ENCODE data around the gene PTPRH.
"Not testable (repeated sequence)": the region's sequence is repeated elsewhere in the genome, so short reads cannot be mapped to it uniquely, and the experiment has no call there.

The PTPRH gene

DNA sequence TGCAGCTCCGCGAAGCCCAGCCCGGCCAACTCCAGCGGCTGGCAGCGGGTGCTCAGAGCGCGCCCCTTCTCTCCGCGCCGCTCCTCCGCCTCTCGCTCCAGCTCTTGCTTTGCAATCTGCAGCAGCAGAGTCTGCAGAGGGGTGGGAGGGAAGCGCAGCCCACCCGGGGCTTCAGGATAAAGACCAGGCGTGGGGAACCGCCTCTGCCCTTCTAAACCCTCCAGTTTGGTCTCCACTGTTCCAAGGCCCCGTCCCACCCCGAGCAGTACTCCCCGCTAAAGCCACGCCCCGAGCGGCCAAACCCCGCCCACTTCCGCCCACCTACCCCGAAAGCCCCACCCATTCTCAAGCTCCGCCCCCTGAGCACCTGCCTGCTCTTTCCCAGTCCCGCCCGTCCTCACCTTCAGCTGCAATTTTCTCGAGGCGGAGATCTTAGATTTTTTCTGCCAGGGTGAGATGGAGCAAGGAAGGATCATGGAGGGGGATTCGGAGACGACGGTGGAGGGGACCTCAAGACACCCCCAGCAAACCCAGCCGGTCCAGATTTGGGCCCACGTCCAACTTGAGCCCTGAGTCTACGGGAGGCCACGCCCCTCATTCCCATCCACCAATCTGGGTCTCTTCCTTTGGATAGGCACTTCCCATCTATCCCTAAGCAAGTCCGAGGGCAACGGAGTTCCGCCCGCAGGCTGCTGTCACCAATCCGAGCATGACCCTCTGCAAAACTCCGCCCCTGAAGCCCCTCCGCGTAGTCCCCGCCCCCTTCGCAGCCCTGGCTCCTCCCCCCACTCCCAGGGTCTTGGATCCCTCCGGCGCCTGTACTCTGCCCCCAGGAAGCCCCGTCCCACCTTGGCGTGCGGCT, 52.9 kb downstream of the PTPRH start:
- peak; percentile 73 for DNase-seq

DNA sequence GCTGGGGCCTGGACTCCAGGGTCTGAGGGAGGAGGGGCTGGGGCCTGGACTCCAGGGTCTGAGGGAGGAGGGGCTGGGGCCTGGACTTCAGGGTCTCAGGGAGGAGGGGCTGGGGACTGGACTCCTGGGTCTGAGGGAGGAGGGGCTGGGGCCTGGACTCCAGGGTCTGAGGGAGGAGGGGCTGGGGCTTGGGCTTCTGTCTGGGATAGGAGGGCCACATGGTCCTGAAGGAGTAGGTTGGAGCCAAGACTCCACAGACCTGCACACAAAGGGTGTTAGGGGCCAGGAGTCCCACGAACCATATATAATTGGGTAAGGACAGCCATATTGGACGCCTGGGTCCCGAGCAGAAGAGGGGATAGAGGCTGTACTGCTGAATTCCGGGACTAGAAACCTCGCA, 53.5 kb downstream of the PTPRH start:
- not testable (repeated sequence) for DNase-seq

DNA sequence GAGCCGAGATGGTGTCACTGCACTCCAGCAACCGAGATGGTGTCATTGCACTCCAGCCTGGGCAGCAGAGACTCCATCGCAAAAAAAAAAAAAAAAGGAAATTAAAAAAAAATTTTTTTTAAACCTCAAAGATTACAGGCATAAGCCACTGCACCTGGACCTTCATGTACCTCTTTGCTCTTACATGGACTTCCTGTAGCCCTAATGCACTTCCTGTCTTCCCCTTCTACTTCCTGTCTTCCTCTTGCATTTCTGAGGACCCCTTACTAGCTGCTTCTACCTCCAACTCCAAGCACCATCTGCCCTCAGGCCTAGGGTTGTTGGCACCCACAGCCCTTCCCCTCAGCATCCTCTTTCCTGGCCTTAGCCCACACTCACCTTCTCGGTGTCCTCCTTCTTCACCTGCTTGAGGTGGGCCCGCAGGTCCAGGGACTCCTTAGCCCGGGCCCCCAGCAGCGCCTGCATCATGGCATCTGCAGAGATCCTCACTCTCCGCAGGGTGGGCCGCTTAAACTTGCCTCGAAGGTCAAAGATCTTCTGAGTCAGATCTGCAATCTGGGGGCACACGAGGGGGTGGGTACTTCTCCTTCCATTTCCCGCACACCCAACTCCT, 55.5 kb downstream of the PTPRH start:
- DNase-seq, result no peak

DNA sequence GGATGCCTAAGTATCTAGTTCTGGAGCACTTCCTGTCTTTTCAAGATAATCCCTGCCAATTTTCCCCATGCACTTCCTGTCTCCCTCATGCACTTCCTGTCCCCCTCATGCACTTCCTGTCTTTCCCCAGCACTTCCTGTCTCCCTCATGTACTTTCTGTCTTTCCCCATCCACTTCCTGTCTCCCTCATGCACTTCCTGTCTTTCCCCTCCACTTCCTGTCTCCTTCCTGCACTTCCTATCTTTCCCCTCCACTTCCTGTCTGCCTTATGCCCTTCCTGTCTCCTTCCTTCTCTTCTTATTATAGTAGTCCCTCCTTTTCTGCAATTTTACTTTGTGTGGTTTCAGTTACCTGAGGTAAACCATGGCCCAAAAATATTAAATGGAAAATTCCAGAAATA, 57.3 kb downstream of the PTPRH start:
- DNase-seq, result no peak

DNA sequence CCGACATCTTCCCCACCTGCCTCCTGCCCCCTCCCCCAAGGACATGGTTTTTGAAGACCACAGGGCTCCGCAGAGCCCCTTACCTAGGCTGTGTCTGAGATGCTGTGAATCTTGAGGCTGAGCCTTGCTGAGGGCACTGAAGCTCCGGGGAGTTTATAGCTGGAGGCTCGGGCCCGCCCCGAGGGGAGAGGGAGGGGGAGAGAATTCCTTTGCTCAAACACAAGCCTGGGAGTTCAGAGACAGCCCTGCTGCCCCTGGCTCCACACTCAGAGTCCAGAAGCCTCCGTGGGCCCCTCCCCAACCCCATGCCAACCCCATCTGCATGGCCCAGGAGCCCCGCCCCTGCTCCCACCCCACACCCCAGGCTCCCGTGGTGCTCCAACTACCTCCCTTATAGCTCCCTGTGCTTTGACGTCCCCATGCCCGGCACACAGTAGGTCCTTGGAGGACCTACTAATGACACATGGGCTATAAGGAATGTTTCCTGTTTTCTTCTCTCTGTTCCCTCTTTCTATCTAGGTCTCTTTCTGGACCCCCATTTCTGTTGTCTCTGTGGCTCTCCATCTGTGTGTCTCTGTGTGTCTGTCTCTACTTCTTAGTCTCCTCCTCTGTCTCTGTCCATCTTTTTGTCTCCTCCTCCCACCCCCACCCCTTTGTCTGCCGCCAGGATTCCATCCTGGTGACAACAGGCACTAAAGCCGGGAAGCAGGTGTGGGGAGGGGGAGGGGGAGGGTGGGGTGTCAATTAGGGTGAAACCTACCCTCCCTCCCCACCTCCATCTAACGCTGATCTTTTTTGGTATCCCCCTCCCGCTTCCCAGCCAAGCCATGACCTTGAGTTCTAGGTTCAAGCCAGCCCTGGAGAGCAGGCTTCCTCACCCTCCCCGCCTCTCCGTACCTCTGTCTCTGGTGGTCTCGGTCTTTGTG, 60.0 kb downstream of the PTPRH start, which contains the start of gene TNNT1:
Gene TNNT1 (minus strand): TSS at position 129 of the 926 bp plus-strand sequence. CDS start 2,049 bp downstream, outside the sequence.
- no peak for DNase-seq

DNA sequence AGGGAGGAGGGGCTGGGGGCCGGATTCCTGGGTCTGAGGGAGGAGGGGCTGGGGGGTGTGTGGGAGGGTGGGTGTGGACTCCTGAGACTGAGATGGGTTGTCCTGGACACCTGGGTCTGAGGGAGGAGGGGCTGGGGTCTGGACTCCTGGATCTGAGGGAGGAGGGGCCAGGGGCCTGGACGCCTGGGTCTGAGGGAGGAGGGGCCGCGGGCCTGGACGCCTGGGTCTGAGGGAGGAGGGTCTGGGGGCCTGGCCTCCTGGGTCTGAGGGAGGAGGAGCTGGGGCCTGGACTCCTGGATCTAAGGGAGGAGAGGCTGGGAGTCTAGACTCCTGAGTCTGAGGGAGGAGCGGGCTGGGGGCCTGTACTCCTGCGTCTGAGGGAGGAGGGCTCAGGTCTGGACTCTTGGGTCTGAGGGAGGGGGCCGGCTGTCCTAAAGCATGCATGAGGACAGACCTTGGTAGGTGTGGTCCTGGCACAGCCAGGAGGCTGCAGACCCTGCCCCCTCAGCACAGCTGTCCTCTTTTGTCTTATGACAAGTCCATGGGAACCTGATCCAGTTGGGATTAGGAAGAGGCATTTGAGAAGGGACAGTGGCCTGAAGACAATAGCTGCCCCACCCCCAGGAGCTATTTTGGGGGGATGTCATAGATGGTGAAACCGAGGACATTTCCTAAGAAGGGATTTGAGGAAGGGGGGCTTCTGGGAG, 61.6 kb downstream of the PTPRH start:
- no peak for DNase-seq

DNA sequence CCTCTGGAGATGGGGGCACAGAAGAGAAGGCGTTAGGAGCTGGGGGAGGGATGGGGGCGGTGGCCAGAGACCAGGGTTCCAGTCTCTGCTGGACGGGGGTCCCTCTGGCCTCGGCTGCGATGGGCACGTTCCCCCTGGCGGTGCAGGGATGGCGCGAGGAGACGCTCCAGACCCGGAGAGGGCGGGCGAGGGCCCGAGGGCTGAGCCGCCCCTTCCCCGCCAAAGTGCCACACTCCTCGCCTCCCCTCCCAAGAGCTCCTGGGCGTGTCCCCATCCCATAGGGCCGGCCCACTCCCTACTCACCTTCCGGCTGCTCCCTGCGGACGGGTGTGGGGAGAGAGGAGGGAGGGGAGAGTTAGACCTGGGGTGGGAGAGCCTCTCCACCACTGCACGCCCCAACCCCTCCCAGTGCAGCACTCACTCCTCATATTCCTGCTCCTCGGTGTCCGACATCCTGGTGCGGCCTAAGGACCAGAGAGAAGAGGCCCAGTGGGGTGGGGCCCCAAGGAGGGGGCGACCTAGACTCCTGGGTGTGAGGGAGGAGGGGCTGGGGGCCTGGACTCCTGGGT, 62.5 kb downstream of the PTPRH start:
- DNase-seq, result no peak

DNA sequence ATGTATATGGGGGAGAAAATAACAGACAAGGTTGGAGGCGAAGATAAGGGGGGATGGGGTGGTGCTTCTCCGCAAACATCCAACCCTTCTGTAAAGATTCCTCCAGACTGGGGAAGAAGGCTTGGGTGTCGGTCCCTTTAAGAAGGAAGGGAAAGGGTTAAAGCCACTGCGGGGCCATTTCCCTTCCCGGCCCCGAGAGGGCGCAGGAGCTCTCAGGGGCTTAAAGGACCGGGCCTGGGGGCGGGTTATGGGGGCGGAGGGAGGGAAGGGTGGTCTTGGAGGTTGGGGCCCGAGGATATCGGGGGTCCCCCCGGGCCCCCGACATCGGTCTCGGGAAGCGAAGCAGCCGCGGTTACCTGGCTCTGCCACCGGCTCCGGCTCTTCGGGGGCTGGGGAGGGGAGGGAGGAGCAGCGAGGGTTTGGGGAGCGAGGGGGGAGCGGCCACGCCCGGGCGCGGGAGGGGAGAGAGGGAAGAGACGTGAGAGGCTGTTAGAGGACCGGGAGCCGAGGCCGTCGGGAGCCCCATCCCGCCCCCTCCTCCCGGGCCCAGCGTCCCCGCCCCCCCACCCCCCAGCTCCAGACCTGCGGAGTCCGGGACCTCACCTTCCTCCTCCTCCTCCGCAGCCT, 63.1 kb downstream of the PTPRH start:
- no peak for DNase-seq

DNA sequence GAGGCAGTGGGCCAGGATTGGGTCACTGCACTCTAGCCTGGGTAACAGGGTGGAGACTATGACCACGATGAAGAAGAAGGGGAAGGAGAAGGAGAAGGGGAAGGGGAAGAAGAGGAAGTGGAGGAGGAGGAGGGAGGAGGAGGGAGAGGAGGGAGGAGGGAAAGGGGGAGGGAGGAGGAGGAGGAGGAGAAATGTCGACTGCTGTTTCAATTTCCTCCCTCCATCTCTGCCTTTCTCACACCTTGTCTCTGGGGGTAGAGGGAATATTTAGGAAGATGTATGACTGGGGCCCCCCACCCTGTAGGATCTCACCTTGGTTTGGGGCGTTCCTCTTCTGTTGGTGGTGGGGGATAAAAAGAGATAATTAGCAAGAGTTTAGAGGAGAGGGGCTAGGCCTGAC, 64.1 kb downstream of the PTPRH start:
- no peak for DNase-seq

DNA sequence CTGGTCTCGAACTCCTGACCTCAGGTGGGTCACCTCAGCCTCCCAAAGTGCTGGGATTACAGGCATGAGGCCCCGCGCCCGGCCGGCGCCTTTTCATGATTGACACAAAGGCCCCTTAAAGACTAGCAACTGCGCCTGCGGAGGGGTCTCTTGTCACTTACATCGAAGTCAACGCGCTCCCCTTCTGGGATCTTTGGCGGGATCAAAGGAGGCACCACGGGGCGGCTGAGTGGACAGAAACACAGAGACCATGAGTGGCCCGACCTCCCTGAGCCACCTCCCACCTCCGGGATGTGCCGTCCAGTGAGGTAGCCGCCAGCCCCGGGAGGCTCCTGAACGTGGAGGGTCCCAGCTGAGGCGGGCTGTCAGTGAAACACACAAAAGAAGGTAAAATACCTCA, 67.6 kb downstream of the PTPRH start:
- DNase-seq, result no peak

DNA sequence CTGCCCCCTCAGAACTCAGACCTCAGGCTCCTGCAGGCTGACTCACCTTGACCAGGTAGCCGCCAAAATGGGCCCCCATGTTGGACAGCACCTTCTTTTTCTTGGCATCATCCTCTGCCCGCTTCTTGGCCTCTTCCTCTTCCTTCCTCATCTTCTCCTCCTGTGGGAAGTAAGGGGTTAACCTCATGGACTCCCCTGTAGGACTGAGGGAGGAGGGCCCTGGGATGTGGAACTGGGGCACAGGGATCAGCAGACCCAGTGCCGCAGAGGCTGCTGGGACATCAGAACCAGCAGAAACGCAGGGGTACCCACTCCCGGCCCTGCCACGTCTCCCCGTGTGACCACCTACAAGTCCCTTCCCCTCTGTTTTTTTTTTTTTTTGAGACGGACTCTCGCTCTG, 71.4 kb downstream of the PTPRH start:
- DNase-seq, result no peak

DNA sequence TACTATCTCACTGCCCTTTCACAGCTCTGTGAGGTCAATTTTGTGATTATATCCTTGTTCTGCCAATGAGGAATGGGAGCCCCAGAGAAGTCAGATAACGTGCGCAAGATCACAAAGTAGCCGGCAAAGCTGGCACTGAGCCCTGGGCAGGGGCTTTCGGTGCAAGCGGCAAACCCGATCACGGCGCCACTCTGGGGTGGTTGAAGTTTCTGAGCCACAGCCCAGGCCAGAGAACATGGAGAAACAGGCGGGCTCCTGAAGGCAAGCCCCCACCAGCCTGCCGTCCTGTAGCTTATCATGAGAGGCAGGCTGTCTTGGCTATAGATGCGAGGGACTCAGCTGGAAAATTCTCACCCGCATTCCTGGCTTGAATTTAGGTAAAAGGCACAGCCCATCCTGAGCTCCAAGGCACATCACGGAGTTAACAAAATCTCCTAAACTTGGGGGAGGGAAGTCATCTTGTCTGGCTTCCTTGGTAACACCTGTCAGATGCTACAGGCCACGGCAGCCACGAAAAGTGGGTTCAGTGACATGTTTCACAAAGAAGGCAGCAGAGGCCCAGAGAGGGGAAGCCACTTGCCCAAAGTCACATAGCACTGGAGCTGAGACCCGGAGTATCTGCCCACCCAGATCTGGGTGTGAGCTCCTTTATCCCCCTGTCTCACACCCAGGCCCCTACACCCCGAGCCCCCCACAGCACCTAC, 72.8 kb downstream of the PTPRH start:
- DNase-seq, result no peak

DNA sequence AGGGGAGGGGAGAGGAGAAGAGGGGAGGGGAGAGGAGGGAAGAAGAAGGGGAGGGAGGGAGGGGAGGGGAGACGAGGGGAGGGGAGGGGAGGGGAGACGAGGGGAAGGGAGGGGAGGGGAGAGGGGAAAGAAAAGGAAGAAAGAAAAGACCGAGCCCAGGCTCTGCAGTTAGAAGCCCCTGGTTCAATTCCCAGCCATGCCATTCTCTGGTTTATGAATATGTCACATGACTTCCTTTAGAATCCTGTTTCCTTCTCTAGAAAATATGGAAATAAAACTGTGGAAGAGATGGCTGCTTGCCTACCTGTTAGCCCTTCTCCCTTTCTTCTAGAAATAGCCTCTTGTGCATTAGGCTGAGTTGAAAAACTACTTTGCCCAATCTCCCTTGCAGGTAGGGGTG, 74.6 kb downstream of the PTPRH start:
- no peak for DNase-seq

DNA sequence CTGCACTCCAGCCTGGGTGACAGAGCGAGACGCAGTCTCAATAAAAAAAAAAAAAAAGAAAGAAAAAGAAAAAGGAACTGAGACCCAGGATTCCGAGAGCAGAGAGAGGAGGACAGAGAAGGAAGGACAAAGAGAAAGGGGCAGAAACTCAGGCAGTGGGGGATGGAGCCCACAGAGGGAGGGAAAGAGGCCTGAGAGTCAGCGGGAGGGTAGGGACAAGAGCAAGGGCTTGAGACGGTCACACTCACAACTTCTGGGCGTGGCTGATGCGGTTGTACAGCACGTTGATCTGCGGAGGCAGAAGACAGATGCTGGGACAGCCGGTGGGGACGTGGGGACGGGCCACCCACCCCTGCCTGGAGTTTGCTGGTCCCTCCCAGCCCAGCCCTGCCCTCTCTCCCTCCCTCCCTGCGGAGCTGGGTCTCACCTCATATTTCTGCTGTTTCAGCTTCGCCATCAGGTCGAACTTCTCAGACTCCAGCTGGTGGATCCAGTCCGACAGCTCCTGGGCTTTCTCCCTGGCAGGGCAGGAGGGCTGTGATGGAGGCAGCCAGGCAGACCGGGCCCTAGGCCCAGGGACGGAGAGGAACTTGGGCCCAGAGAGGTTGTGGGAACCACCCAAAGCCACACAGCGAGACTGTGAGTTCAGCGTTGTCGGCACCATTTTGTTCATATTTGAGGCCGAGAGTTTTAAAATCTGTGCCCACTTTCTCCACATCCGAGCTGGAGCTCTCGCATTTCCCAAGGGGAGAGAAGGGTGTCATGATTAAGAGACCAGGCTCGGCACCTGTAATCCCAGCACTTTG, 75.5 kb downstream of the PTPRH start:
- no peak for DNase-seq

DNA sequence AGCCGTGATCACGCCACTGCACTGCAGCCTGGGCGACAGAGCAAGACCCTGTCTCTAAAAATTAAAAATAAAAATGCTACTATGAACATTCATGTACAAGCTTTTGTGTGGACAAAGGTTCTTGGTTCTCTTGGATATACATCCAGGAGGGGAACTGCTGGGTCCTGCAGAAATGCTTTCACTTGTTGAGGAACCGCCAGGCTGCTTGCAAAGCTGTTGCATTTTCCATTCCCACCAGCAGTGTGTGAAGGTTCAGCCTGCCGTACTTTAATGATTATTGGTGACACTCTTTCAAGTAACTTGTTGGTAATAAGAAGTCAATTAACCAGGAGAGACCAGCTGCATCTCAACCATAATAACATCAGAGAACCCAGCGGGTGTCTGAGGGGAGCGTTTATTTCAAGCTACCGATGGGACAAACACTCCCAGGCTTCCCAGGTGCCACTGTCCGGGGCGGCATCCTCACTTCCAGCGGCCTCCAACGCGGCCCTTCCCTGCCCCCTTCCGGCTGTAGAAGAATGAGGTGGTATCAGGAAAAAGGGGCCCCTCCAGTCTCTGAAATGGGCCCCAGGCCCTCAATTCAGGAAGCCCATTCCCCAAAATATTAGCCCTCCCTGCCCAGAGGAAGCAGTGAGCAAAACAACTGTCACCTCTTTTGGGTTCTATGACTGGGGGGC, 76.7 kb downstream of the PTPRH start:
- no peak for DNase-seq

DNA sequence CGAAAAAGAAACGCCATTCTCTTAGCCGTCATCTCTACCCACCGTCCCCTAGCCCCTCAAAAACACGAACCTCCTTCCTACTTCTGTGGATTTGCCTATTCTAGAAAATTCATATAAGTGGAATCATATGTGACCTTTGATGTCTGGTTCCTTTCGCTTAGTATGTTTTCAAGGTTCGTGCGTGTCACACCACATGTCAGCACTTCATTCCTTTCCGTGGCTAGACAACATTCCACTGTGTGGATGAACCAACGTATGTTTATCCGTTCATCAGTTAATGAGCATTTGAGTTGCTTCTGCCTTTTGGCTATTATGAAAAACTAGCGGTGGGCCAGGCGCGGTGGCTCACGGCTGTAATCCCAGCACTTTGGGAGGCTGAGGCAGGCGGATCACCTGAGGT, 77.9 kb downstream of the PTPRH start:
- DNase-seq, result no peak
